ENCODE results near the gene MID1. TPM values are rescaled to one million over a fixed set of nuclear protein-coding genes. Genes with fewer than 3 reads are reported as not detected.

Gene MID1
- total RNA-seq, 2 donors from 2014 or later: 38.3 to 44.9 TPM

- Histone ChIP-seq H3K4me1 (no peaks in the 10 kb centered on the region), H3K9me3 (no peaks in the 10 kb centered on the region), H3K27ac (no peak overlapping the region), H3K36me3 (no peaks in the 10 kb centered on the region), H3K9ac (ENCODE audit: low read depth in 2 of 2, low read length in 2 of 2) (no peak overlapping the region), H3K27me3 (no peaks in the 10 kb centered on the region), H3K4me3 (no peak overlapping the region)
- no peak for TF ChIP-seq CTCF (IDR thresholded peaks at IDR 0.05)
- intact Hi-C loops (cut with DNase I): no loop called here
- DNase-seq: no peak
Observed at GRCh38 chrX:10519761-10520160, 100.6 kb downstream of the MID1 start.

GRCh38 chrX:10519278-10519677 lies 101.1 kb downstream of the MID1 start:
- Histone ChIP-seq H3K9me3 (no peaks in the 10 kb centered on the region), H3K4me3 (no peak overlapping the region), H3K27ac (no peak overlapping the region), H3K4me1 (no peaks in the 10 kb centered on the region), H3K36me3 (no peaks in the 10 kb centered on the region), H3K27me3 (no peaks in the 10 kb centered on the region), H3K9ac (ENCODE audit: low read depth in 2 of 2, low read length in 2 of 2) (no peak overlapping the region)
- intact Hi-C loops (cut with DNase I): no loop called here
- TF ChIP-seq CTCF (IDR thresholded peaks at IDR 0.05): no peak
- no peak for DNase-seq

- no peak for TF ChIP-seq CTCF (IDR thresholded peaks at IDR 0.05)
- Histone ChIP-seq H3K27ac (no peak overlapping the region), H3K9me3 (no peaks in the 10 kb centered on the region), H3K4me1 (no peaks in the 10 kb centered on the region), H3K9ac (ENCODE audit: low read depth in 2 of 2, low read length in 2 of 2) (no peak overlapping the region), H3K36me3 (no peaks in the 10 kb centered on the region), H3K27me3 (no peaks in the 10 kb centered on the region), H3K4me3 (no peak overlapping the region)
- no peak for DNase-seq
- intact Hi-C loops (cut with DNase I): no loop called here
Observed at GRCh38 chrX:10518073-10518472, 102.3 kb downstream of the MID1 start.

GRCh38 chrX:10516781-10517322 lies 103.5 kb downstream of the MID1 start:
- Histone ChIP-seq H3K27ac (no peak overlapping the region), H3K4me3 (no peak overlapping the region), H3K27me3 (no peaks in the 10 kb centered on the region), H3K9me3 (no peaks in the 10 kb centered on the region), H3K36me3 (no peaks in the 10 kb centered on the region), H3K4me1 (no peaks in the 10 kb centered on the region), H3K9ac (ENCODE audit: low read depth in 2 of 2, low read length in 2 of 2) (no peak overlapping the region)
- intact Hi-C loops (cut with DNase I): no loop called here
- TF ChIP-seq CTCF (IDR thresholded peaks at IDR 0.05): no peak
- no peak for DNase-seq

- H3K9me3 ChIP-seq: no peaks in the 10 kb centered on the region
- H3K36me3 ChIP-seq: no peaks in the 10 kb centered on the region
- H3K9ac ChIP-seq (ENCODE audit: low read depth in 2 of 2, low read length in 2 of 2): no peak overlapping the region
- no peak overlapping the region for H3K27ac ChIP-seq
- intact Hi-C loops (cut with DNase I): no loop called here
- no peaks in the 10 kb centered on the region for H3K4me1 ChIP-seq
- no peaks in the 10 kb centered on the region for H3K27me3 ChIP-seq
- no peak for TF ChIP-seq CTCF (IDR thresholded peaks at IDR 0.05)
- H3K4me3 ChIP-seq: no peak overlapping the region
- no peak for DNase-seq
Observed at GRCh38 chrX:10514891-10515290, 105.5 kb downstream of the MID1 start.

All from colonic mucosa (tissue), 4 donors.